ENCODE measurements around the gene SSBP4.

The SSBP4 gene

DNA sequence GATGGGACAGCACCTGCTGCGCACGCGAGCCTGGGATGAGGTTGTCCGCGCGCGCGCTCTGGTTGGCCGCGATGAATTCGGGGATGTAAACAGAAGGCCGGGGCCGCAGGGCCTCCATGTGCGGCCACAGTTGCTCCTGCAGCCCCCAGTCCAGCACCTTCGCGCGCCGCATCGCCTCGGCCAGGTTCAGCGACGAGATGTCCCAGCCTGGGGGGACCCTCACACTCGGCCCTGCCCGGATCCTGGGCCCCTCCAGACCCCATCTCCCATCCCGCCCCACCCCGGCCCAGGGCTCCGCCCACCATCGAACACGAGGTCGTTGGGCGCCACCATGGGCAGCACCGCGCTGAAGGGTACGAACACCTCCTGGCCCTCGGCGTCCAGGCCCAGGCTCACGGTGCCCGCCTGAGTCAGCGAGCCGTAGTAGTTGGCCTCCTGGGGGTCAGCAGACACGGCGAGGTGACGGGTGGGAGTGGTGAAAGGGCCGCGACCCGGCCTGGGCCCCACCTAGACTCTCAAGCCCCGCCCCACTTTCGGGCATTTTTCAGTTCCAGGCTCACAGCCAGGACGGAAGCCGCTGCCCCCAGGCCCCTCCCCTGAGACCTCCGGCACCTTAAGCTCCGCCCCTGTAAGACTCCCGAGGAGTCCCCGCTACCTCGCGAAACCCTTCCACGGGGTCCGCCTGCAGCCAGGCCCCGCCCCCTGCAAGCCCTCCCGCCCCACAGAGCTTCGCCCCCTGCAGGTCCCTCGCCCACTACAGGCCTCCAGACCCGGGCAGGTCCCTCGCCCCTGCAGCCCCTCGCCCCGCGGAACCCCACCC, 17.7 kb downstream of the SSBP4 start:
- H3K4me3 ChIP-seq (ENCODE audit: low read length) = peak overlapping the region; percentile 67
- peak; percentile 76 for DNase-seq (ENCODE audit: low read depth)
- TF ChIP-seq, protein P1, sequence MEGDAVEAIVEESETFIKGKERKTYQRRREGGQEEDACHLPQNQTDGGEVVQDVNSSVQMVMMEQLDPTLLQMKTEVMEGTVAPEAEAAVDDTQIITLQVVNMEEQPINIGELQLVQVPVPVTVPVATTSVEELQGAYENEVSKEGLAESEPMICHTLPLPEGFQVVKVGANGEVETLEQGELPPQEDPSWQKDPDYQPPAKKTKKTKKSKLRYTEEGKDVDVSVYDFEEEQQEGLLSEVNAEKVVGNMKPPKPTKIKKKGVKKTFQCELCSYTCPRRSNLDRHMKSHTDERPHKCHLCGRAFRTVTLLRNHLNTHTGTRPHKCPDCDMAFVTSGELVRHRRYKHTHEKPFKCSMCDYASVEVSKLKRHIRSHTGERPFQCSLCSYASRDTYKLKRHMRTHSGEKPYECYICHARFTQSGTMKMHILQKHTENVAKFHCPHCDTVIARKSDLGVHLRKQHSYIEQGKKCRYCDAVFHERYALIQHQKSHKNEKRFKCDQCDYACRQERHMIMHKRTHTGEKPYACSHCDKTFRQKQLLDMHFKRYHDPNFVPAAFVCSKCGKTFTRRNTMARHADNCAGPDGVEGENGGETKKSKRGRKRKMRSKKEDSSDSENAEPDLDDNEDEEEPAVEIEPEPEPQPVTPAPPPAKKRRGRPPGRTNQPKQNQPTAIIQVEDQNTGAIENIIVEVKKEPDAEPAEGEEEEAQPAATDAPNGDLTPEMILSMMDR (conservative IDR thresholded peaks at IDR 0.05; ENCODE audit: low read depth, low read length) = no peak

DNA sequence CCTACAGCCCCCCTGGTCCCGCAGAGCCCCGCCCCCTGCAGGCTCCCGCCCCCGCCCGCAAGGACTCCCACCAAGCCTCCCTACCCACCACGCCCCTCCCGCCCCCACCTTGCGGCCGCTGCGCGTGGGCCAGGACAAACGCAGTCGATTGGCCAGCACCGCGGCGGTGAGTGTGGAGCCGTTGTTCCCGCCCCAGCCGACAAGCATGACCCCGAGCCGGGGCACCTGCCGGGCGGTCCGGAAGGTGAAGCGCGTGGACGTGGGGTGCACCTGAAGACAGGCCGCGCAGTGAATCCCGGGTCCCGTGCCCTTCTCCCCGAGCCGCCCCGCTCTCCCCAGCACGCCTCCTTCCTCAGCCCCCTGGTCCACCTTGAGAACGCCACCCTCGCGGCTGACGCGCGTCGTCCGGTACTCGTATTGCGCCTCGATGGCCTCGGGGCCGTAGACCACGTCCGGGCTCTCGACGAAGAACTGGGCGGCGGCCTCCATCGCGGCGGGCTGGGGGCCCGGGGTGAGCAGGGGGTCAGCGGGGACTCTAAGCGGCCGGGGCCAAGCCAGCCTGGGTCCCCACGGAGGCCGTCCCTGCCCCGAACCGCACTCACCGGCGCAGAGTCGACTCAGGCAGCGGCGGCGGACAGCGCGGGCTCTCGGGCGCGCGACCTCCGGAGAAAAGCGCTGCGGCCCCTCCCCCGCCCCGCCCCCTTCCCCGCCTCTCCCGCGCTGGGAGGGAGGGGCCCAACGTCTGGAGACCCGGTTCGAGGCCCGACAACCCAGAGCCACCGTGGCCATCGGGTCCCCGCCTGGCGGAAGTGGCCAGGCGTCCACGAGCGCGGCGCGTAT, 18.5 kb downstream of the SSBP4 start, which contains the start of gene ISYNA1:
Gene ISYNA1, minus strand, starts transcription at position 643 of the 840 bp plus-strand sequence. Its CDS starts 154 bp downstream, at position 489.
- peak within 1 kb of the TSS; percentile 67 for H3K4me3 ChIP-seq (ENCODE audit: low read length)
- no peak for DNase-seq (ENCODE audit: low read depth)
- TF ChIP-seq, protein P1 (conservative IDR thresholded peaks at IDR 0.05; ENCODE audit: low read depth, low read length) = no peak

DNA sequence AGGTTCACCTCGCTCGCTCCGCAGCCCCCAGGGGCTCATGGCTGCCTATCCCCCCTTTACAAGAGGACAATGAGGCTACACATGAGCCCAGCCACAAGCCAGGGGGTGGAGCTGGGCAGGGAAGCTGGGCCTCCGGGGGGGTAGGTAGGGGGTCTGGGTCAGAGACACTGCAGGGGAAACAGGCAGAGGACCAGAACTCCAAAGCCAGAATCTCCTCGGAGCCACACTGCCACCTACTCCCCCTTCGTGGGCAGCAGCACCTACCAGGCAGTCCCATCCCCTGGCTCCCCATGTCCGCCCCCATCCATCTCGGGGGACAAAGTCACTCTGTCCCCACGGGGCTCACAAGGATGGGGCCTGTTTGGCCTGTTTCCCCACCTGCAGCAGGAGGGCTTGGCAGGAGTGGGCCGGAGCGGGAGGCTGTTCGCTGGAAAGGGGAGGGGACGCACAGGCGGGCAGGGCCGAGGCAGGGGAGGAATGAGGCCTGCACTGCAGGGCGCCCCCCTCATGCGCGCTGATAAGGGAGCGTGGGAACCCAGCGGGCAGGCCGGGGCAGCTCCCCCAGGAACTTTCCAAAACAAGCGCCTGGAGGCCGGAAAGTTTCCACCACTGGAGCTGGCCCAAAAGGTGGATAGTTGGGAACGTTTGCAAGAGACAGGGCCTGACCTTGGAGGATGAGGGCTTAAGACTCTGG, 19.3 kb downstream of the SSBP4 start:
- TF ChIP-seq, protein P1 (conservative IDR thresholded peaks at IDR 0.05; ENCODE audit: low read depth, low read length) = no peak
- H3K4me3 ChIP-seq (ENCODE audit: low read length) = peak overlapping the region; percentile 25
- no peak for DNase-seq (ENCODE audit: low read depth)

DNA sequence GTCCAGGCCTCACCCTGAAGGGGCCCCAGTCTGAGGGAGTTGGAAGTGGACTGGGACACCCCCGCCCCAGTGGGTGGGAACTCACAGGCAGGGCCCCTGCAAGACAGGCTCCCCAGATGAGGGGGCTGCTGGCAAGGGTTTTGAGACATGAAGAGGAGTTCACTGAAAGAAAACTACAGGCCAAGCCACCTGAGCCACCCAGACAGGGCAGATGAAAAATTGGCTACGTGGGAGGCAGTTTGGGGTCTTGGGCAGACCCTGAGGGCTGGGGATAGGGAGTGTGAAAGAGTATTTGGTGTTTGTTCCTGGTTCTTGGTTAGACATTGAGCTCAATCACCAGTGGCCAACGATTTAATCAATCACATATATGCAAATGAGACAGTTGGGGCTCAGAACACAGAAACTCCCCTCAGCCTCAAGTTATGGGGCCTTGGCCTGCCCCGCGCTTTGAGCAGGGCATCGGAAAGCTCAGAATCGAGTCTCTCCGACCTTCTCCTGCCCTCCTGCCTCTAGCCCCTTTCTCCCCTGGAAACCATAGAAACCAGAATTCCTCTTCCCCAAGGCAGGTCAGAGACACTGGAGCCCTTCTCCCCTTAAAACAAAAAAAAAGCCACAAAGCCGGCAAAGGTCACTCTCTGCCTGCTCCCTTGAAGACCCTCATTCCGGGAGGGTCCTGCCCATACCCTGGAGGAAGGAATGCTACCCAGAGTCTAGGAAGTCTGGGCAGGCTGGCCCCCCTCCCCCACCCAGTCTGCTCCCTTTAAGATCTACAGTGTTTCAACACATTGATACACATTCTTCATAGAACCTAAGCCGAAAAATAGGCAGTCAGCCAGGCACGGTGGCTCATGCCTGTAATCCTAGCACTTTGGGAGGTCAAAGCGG, 20.1 kb downstream of the SSBP4 start:
- DNase-seq (ENCODE audit: low read depth) = peak; percentile 93
- no peak overlapping the region for H3K4me3 ChIP-seq (ENCODE audit: low read length)
- TF ChIP-seq, protein P1 (conservative IDR thresholded peaks at IDR 0.05; ENCODE audit: low read depth, low read length) = peak; percentile 52

DNA sequence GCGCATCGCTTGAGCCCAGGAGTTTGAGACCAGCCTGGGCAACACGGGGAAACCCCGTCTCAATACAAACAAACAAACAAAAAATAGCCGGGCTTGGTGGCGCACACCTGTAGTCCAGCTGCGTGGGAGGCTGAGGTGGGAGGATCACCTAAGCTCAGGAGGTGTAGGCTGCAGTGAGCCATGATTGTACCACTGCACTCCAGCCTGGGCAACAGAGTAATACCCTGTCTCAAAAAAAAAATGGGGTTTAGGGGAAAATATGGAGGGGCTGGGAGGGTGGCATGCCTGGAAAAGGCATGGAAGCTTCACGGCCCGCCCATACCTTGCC, 20.7 kb downstream of the SSBP4 start:
- no peak overlapping the region for H3K4me3 ChIP-seq (ENCODE audit: low read length)
- no peak for DNase-seq (ENCODE audit: low read depth)
- TF ChIP-seq, protein P1 (conservative IDR thresholded peaks at IDR 0.05; ENCODE audit: low read depth, low read length) = no peak

DNA sequence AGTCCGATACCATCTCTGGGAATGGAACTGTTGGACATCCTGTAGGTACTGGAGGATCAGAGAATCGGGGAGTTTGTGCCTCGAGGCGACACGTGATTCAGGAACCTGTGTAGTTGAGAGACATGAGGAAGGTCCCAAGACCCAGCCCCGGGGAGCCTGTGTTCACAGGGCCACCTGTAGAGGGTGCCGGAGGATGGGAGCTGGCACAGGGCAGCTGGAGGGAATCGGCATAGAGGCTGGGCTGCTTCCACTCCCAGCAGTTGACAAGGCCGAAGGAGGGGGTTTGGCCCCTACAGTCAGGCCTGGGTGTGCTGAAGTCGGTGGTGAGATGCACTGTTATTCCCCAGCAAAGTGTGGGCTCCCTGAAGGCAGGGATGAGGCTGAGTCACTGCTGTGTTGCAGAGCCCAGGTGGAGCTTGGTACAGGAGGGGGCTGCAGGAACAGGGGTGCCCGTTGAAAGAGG, 21.2 kb downstream of the SSBP4 start:
- no peak overlapping the region for H3K4me3 ChIP-seq (ENCODE audit: low read length)
- no peak for DNase-seq (ENCODE audit: low read depth)
- TF ChIP-seq, protein P1 (conservative IDR thresholded peaks at IDR 0.05; ENCODE audit: low read depth, low read length) = peak; percentile 59
